ENCODE data around the gene TRAF2. TPM values are rescaled to one million over a fixed set of nuclear protein-coding genes. Genes with fewer than 3 reads are reported as not detected.

TRAF2 gene
- total and polyA plus RNA-seq, 2 donors: 12.8 to 18.8 TPM

DNA sequence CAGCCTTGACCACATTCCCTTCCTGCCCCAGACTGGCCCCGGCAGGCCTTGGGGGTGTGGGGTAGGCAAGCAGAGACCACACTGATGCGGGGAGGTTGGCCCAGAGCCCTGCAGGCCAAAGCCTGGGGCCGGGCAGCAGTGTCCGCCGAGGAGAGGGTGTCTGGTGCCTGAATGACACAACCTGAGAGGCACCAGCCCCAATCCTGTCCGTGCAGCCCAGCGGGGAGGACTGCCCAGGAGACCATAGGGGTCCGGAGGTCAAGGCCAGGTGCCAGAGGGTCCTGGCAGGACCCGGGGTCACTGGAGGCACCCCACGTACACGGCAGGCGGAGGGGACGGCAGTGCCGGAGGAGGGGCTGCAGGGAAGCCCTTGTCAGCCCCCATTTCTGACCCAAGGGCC is 85.4 kb downstream of the TRAF2 start:
- DNase-seq (ENCODE audit: low read depth in 6 of 9, low spot score in 9 of 9): no peak

GRCh38 chr9:136972335-136972734 is 86.0 kb downstream of the TRAF2 start:
- peaks cover 8 to 34% of the 10 kb centered on the region in 2 donors for H3K27me3 ChIP-seq (ENCODE audit: control insufficient read depth in 2 of 2, insufficient read depth in 1 of 2, low read length in 1 of 2)
- no peak overlapping the region for H3K4me3 ChIP-seq (ENCODE audit: low read length in 2 of 2)
- WGBS: 95% methylated on average over 11 of the region's 11 CpGs
- no peak for DNase-seq (ENCODE audit: low read depth in 6 of 9, low spot score in 9 of 9)
- no peaks in the 10 kb centered on the region for H3K36me3 ChIP-seq (ENCODE audit: control insufficient read depth in 2 of 2, insufficient read depth in 2 of 2, low read length in 1 of 2)
- H3K9me3 ChIP-seq (ENCODE audit: control insufficient read depth in 2 of 2, insufficient read depth in 1 of 2, low read length in 1 of 2): no peaks in the 10 kb centered on the region
- H3K27ac ChIP-seq (ENCODE audit: low read depth in 1 of 2, low read length in 1 of 2): no peak overlapping the region
- H3K4me1 ChIP-seq (ENCODE audit: control insufficient read depth in 2 of 2, insufficient read depth in 2 of 2, low read length in 2 of 2): peaks cover 0 to 16% of the 10 kb centered on the region in 2 donors

More for the DNA sequence above, 85.4 kb downstream of the TRAF2 start:
- Histone ChIP-seq H3K4me1 (ENCODE audit: control insufficient read depth in 2 of 2, insufficient read depth in 2 of 2, low read length in 2 of 2) (peaks cover 0 to 16% of the 10 kb centered on the region in 2 donors), H3K36me3 (ENCODE audit: control insufficient read depth in 2 of 2, insufficient read depth in 2 of 2, low read length in 1 of 2) (no peaks in the 10 kb centered on the region), H3K4me3 (ENCODE audit: low read length in 2 of 2) (no peak overlapping the region), H3K27ac (ENCODE audit: low read depth in 1 of 2, low read length in 1 of 2) (no peak overlapping the region), H3K27me3 (ENCODE audit: control insufficient read depth in 2 of 2, insufficient read depth in 1 of 2, low read length in 1 of 2) (peaks cover 3 to 28% of the 10 kb centered on the region in 2 donors), H3K9me3 (ENCODE audit: control insufficient read depth in 2 of 2, insufficient read depth in 1 of 2, low read length in 1 of 2) (no peaks in the 10 kb centered on the region)
- 94% methylated on average over 14 of the region's 14 CpGs for WGBS

- H3K4me3 ChIP-seq (ENCODE audit: low read length in 2 of 2): no peak overlapping the region
- H3K27me3 ChIP-seq (ENCODE audit: control insufficient read depth in 2 of 2, insufficient read depth in 1 of 2, low read length in 1 of 2): peaks cover 11 to 38% of the 10 kb centered on the region in 2 donors
- no peaks in the 10 kb centered on the region for H3K36me3 ChIP-seq (ENCODE audit: control insufficient read depth in 2 of 2, insufficient read depth in 2 of 2, low read length in 1 of 2)
- no peaks in the 10 kb centered on the region for H3K9me3 ChIP-seq (ENCODE audit: control insufficient read depth in 2 of 2, insufficient read depth in 1 of 2, low read length in 1 of 2)
- peaks cover 0 to 18% of the 10 kb centered on the region in 2 donors for H3K4me1 ChIP-seq (ENCODE audit: control insufficient read depth in 2 of 2, insufficient read depth in 2 of 2, low read length in 2 of 2)
- H3K27ac ChIP-seq (ENCODE audit: low read depth in 1 of 2, low read length in 1 of 2): no peak overlapping the region
- WGBS: 88% methylated on average over 13 of the region's 13 CpGs
- no peak for DNase-seq (ENCODE audit: low read depth in 6 of 9, low spot score in 9 of 9)
Measured at GRCh38 chr9:136972743-136973142, 86.4 kb downstream of the TRAF2 start.

DNA sequence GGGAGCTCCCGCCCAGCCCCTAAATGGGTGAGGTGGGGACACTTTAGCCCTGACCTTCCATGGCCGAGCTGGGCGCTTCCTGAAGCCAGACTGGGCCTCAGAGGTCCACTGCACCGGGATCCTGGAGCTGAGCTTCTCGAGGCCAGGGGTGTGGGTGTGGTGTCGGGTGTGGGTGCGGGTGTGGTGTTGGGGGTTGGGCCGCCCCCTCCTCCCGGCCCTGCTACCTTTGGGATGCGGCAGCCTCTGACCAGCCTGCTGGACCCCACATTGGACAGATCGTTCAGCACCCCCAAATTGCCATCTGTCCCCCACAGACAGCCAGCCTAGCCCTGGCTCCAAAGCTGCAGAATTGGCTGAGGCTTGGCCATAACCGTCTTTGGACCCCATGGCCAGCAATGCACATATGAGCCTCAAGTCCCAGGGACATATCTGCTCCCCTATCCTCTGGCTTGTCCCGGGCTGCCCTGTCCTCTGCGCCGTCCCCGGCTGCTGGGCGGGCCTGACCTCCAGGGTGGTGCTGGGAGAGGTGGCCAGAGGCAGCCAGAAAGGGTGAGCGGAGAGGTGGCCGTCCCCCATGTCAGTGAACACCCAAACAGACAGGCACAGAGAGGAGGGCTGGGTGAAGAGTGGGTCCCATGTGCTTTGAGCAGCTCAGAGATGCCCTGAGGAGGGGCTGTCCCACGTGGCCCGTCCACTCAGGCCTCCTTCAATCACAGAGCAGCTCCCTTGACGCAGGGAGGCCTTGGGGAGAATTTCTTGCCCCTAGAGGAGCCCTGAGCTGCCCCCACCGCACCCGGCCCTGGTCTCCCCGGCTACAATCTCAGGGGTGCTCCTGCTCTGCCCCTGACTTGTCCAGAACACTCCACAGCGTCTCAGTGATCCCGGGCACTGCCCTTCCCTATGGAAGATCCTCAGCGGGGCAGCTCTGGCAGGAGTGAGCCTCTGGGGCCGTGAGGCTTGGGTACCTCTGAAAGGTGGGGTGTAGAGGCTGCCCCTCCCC is 87.6 kb downstream of the TRAF2 start:
- Histone ChIP-seq H3K27ac (ENCODE audit: low read depth in 1 of 2, low read length in 1 of 2) (no peak overlapping the region), H3K4me3 (ENCODE audit: low read length in 2 of 2) (no peak overlapping the region), H3K36me3 (ENCODE audit: control insufficient read depth in 2 of 2, insufficient read depth in 2 of 2, low read length in 1 of 2) (no peaks in the 10 kb centered on the region), H3K27me3 (ENCODE audit: control insufficient read depth in 2 of 2, insufficient read depth in 1 of 2, low read length in 1 of 2) (peaks cover 11 to 46% of the 10 kb centered on the region in 2 donors), H3K9me3 (ENCODE audit: control insufficient read depth in 2 of 2, insufficient read depth in 1 of 2, low read length in 1 of 2) (no peaks in the 10 kb centered on the region), H3K4me1 (ENCODE audit: control insufficient read depth in 2 of 2, insufficient read depth in 2 of 2, low read length in 2 of 2) (peaks cover 3 to 19% of the 10 kb centered on the region in 2 donors)
- no peak for DNase-seq (ENCODE audit: low read depth in 6 of 9, low spot score in 9 of 9)
- 96% methylated on average over 29 of the region's 29 CpGs for WGBS

- peaks cover 3 to 17% of the 10 kb centered on the region in 2 donors for H3K4me1 ChIP-seq (ENCODE audit: control insufficient read depth in 2 of 2, insufficient read depth in 2 of 2, low read length in 2 of 2)
- H3K27ac ChIP-seq (ENCODE audit: low read depth in 1 of 2, low read length in 1 of 2): no peak overlapping the region
- no peaks in the 10 kb centered on the region for H3K9me3 ChIP-seq (ENCODE audit: control insufficient read depth in 2 of 2, insufficient read depth in 1 of 2, low read length in 1 of 2)
- no peak overlapping the region for H3K4me3 ChIP-seq (ENCODE audit: low read length in 2 of 2)
- 59% methylated on average over 15 of the region's 15 CpGs for WGBS
- H3K36me3 ChIP-seq (ENCODE audit: control insufficient read depth in 2 of 2, insufficient read depth in 2 of 2, low read length in 1 of 2): no peaks in the 10 kb centered on the region
- H3K27me3 ChIP-seq (ENCODE audit: control insufficient read depth in 2 of 2, insufficient read depth in 1 of 2, low read length in 1 of 2): peaks cover 11 to 57% of the 10 kb centered on the region in 2 donors
- no peak for DNase-seq (ENCODE audit: low read depth in 6 of 9, low spot score in 9 of 9)
Measured at GRCh38 chr9:136974817-136975535, 88.7 kb downstream of the TRAF2 start.

- no peaks in the 10 kb centered on the region for H3K9me3 ChIP-seq (ENCODE audit: control insufficient read depth in 2 of 2, insufficient read depth in 1 of 2, low read length in 1 of 2)
- H3K27ac ChIP-seq (ENCODE audit: low read depth in 1 of 2, low read length in 1 of 2): no peak overlapping the region
- WGBS: 20% methylated on average over 14 of the region's 14 CpGs
- H3K27me3 ChIP-seq (ENCODE audit: control insufficient read depth in 2 of 2, insufficient read depth in 1 of 2, low read length in 1 of 2): peaks cover 11 to 63% of the 10 kb centered on the region in 2 donors
- no peak overlapping the region for H3K4me3 ChIP-seq (ENCODE audit: low read length in 2 of 2)
- no peak for DNase-seq (ENCODE audit: low read depth in 6 of 9, low spot score in 9 of 9)
- H3K4me1 ChIP-seq (ENCODE audit: control insufficient read depth in 2 of 2, insufficient read depth in 2 of 2, low read length in 2 of 2): peaks cover 3 to 11% of the 10 kb centered on the region in 2 donors
- no peaks in the 10 kb centered on the region for H3K36me3 ChIP-seq (ENCODE audit: control insufficient read depth in 2 of 2, insufficient read depth in 2 of 2, low read length in 1 of 2)
Measured at GRCh38 chr9:136975644-136976043, 89.3 kb downstream of the TRAF2 start.

Other genes starting within 250 kb of the TRAF2 start
- 18.1 TPM for gene EGFL7, start 223.6 kb upstream of the TRAF2 start, total RNA-seq
- 118 TPM for gene EGFL7, start 223.6 kb upstream of the TRAF2 start, polyA plus RNA-seq
- 8.2 TPM for gene AGPAT2, start 199.1 kb upstream of the TRAF2 start, total RNA-seq
- gene AGPAT2, start 199.1 kb upstream of the TRAF2 start, polyA plus RNA-seq: 28.8 TPM
- gene DIPK1B, start 173.9 kb upstream of the TRAF2 start, total RNA-seq: 10.1 TPM
- gene DIPK1B, start 173.9 kb upstream of the TRAF2 start, polyA plus RNA-seq: 6.8 TPM
- 1.2 TPM for gene LCN10, start 143.6 kb upstream of the TRAF2 start, total RNA-seq
- gene LCN10, start 143.6 kb upstream of the TRAF2 start, polyA plus RNA-seq: 12.5 TPM
- not detected for gene LCN6, start 138.0 kb upstream of the TRAF2 start, total RNA-seq
- 7.1 TPM for gene LCN6, start 138.0 kb upstream of the TRAF2 start, polyA plus RNA-seq
- gene LCN8, start 128.3 kb upstream of the TRAF2 start, total RNA-seq: not detected
- gene LCN8, start 128.3 kb upstream of the TRAF2 start, polyA plus RNA-seq: 0.02 TPM
- gene LCN15, start 122.0 kb upstream of the TRAF2 start, total RNA-seq: 0.05 TPM
- 0.43 TPM for gene LCN15, start 122.0 kb upstream of the TRAF2 start, polyA plus RNA-seq
- 81.0 TPM for gene TMEM141, start 95.2 kb upstream of the TRAF2 start, total RNA-seq
- gene TMEM141, start 95.2 kb upstream of the TRAF2 start, polyA plus RNA-seq: 81.0 TPM
- gene CCDC183, start 90.2 kb upstream of the TRAF2 start, total RNA-seq: 3.2 TPM
- gene CCDC183, start 90.2 kb upstream of the TRAF2 start, polyA plus RNA-seq: 5.0 TPM
- gene RABL6, start 78.6 kb upstream of the TRAF2 start, total RNA-seq: 43.4 TPM
- 55.1 TPM for gene RABL6, start 78.6 kb upstream of the TRAF2 start, polyA plus RNA-seq
- 0.42 TPM for gene AJM1, start 44.0 kb upstream of the TRAF2 start, total RNA-seq
- gene AJM1, start 44.0 kb upstream of the TRAF2 start, polyA plus RNA-seq: 1.8 TPM
- gene PHPT1, start 37.1 kb upstream of the TRAF2 start, total RNA-seq: 66.5 TPM
- gene PHPT1, start 37.1 kb upstream of the TRAF2 start, polyA plus RNA-seq: 85.7 TPM
- gene MAMDC4, start 34.2 kb upstream of the TRAF2 start, total RNA-seq: 1.3 TPM
- 14.0 TPM for gene MAMDC4, start 34.2 kb upstream of the TRAF2 start, polyA plus RNA-seq
- 410 TPM for gene EDF1, start 20.2 kb upstream of the TRAF2 start, total RNA-seq
- gene EDF1, start 20.2 kb upstream of the TRAF2 start, polyA plus RNA-seq: 407 TPM
- 101 TPM for gene FBXW5, start 58.2 kb downstream of the TRAF2 start, total RNA-seq
- gene FBXW5, start 58.2 kb downstream of the TRAF2 start, polyA plus RNA-seq: 162 TPM
- 2.2 TPM for gene C8G, start 58.7 kb downstream of the TRAF2 start, total RNA-seq
- gene C8G, start 58.7 kb downstream of the TRAF2 start, polyA plus RNA-seq: 6.5 TPM
- gene LCN12, start 65.8 kb downstream of the TRAF2 start, total RNA-seq: 4.2 TPM
- 14.4 TPM for gene LCN12, start 65.8 kb downstream of the TRAF2 start, polyA plus RNA-seq
- gene PTGDS, start 91.0 kb downstream of the TRAF2 start, total RNA-seq: 5.0 TPM
- 137 TPM for gene PTGDS, start 91.0 kb downstream of the TRAF2 start, polyA plus RNA-seq
- 0.19 TPM for gene LCNL1, start 96.5 kb downstream of the TRAF2 start, total RNA-seq
- gene LCNL1, start 96.5 kb downstream of the TRAF2 start, polyA plus RNA-seq: 5.0 TPM
- gene PAXX, start 105.9 kb downstream of the TRAF2 start, total RNA-seq: 68.9 TPM
- gene PAXX, start 105.9 kb downstream of the TRAF2 start, polyA plus RNA-seq: 431 TPM
- 13.6 TPM for gene CLIC3, start 110.1 kb downstream of the TRAF2 start, total RNA-seq
- gene CLIC3, start 110.1 kb downstream of the TRAF2 start, polyA plus RNA-seq: 44.6 TPM
- 4.2 TPM for gene ABCA2, start 141.7 kb downstream of the TRAF2 start, total RNA-seq
- 37.3 TPM for gene ABCA2, start 141.7 kb downstream of the TRAF2 start, polyA plus RNA-seq
- gene FUT7, start 145.6 kb downstream of the TRAF2 start, total RNA-seq: 0.99 TPM
- gene FUT7, start 145.6 kb downstream of the TRAF2 start, polyA plus RNA-seq: 4.6 TPM
- 4.8 TPM for gene NPDC1, start 159.7 kb downstream of the TRAF2 start, total RNA-seq
- gene NPDC1, start 159.7 kb downstream of the TRAF2 start, polyA plus RNA-seq: 71.1 TPM
- 0.09 TPM for gene ENTPD2, start 167.5 kb downstream of the TRAF2 start, total RNA-seq
- gene ENTPD2, start 167.5 kb downstream of the TRAF2 start, polyA plus RNA-seq: 0.27 TPM
- 6.3 TPM for gene SAPCD2, start 184.0 kb downstream of the TRAF2 start, total RNA-seq
- 0.87 TPM for gene SAPCD2, start 184.0 kb downstream of the TRAF2 start, polyA plus RNA-seq
- 1.9 TPM for gene UAP1L1, start 191.0 kb downstream of the TRAF2 start, total RNA-seq
- 9.4 TPM for gene UAP1L1, start 191.0 kb downstream of the TRAF2 start, polyA plus RNA-seq
- gene MAN1B1, start 200.5 kb downstream of the TRAF2 start, total RNA-seq: 26.8 TPM
- 107 TPM for gene MAN1B1, start 200.5 kb downstream of the TRAF2 start, polyA plus RNA-seq
- 112 TPM for gene DPP7, start 228.2 kb downstream of the TRAF2 start, total RNA-seq
- 476 TPM for gene DPP7, start 228.2 kb downstream of the TRAF2 start, polyA plus RNA-seq

Measured in thymus (tissue), 11 donors.